ENCODE measurements around the gene NLRP3.

Gene NLRP3

DNA sequence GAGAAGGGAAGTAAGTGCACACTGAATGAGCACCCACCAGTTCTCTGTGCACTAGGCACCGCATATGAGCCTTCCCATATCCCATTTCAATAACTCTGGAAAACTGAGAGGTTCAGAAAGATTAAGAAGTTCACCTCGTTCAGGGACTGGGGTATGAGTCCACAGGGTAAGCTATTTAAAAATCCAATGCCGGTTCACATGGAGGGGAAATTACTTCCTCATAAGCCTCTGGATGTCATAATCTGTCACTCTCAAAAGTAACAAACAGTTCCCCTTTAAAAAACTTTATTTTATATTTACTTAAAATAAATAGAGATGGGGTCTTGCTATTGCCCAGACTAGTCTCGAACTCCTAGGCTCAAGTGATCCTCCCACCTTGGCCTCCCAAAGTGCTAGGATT lies 40.0 kb downstream of the NLRP3 start:
- H3K4me3 ChIP-seq (ENCODE audit: low read depth, low read length), result no peak overlapping the region
- DNase-seq (ENCODE audit: low read depth), result no peak
- TF ChIP-seq, protein P1, sequence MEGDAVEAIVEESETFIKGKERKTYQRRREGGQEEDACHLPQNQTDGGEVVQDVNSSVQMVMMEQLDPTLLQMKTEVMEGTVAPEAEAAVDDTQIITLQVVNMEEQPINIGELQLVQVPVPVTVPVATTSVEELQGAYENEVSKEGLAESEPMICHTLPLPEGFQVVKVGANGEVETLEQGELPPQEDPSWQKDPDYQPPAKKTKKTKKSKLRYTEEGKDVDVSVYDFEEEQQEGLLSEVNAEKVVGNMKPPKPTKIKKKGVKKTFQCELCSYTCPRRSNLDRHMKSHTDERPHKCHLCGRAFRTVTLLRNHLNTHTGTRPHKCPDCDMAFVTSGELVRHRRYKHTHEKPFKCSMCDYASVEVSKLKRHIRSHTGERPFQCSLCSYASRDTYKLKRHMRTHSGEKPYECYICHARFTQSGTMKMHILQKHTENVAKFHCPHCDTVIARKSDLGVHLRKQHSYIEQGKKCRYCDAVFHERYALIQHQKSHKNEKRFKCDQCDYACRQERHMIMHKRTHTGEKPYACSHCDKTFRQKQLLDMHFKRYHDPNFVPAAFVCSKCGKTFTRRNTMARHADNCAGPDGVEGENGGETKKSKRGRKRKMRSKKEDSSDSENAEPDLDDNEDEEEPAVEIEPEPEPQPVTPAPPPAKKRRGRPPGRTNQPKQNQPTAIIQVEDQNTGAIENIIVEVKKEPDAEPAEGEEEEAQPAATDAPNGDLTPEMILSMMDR (IDR thresholded peaks at IDR 0.05; ENCODE audit: control insufficient read depth, extremely low read depth, insufficient read depth), result no peak

DNA sequence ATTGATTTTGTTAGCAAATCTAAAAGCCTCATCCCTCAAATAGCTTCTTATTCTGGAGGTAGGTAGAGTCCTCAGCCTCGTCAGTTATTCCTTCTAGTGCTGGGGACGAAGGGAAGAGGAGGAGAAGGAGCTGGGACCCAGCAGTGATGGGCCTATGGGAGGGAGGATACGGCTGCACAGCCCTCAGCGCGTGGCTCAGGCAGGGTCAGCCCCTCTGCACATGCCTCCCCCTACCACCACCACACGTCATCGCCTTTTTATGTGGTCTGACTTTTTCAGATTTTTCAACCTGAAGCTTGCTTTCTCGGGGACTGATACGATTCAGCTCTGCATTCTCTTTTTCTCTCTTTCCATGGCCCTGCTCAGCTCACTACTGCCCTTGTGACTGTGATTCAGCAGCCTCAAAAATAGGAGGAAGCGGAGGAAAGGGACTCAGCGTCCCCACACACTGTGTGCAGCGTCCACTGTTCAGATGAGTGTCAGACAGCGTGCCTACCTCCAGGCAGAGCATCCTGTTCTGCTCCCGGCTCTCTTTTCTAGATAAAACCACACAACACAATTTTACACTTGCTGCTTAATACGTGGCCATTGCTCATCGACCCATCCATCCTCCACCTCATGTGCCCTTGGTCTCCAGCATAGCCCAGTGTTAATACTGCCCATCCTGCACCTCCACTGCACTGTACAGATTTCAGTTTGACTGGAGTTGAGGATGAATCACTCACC lies 41.1 kb downstream of the NLRP3 start:
- no peak for DNase-seq (ENCODE audit: low read depth)
- no peak overlapping the region for H3K4me3 ChIP-seq (ENCODE audit: low read depth, low read length)
- TF ChIP-seq, protein P1 (IDR thresholded peaks at IDR 0.05; ENCODE audit: control insufficient read depth, extremely low read depth, insufficient read depth), result no peak

DNA sequence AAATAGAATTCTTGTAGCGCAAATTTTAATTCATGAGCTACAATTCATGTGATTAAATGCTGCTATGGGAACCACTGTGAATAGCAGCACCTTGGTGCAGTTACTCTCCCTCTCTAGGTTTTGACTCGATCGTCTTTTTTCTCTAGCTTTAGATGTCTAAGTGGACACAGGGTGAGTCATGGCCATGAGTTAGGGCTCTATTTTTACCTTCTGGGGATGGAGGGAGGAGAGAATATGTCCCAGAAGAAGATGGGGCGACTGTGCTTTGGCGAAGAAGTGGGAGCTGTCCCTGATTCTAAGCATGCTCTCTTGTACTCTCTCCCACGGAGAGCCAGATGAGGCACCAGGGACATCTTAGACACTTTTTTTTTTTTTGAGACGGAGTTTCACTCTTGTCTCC lies 43.5 kb downstream of the NLRP3 start:
- DNase-seq (ENCODE audit: low read depth), result no peak
- TF ChIP-seq, protein P1 (IDR thresholded peaks at IDR 0.05; ENCODE audit: control insufficient read depth, extremely low read depth, insufficient read depth), result no peak
- H3K4me3 ChIP-seq (ENCODE audit: low read depth, low read length), result no peak overlapping the region

DNA sequence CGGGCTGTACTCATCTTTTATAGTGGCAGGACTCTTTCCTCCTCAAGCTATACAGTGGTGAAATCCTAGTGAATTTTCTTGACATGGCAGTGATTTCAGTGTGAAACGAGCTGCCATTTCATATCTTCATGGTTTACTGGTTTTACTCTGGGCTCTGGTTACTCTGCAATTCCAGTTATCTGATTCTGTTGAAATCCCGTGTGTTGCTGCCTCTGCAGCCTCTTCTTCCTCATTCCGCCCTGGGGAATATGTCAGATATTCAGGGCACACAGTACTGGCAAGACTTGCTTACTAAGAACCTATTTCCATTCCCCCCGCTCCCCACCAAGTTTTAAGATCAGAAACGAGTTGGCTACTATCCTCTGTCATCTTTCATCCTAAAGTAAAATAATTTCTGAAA lies 49.8 kb downstream of the NLRP3 start:
- no peak overlapping the region for H3K4me3 ChIP-seq (ENCODE audit: low read depth, low read length)
- no peak for DNase-seq (ENCODE audit: low read depth)
- TF ChIP-seq, protein P1 (IDR thresholded peaks at IDR 0.05; ENCODE audit: control insufficient read depth, extremely low read depth, insufficient read depth), result no peak

DNA sequence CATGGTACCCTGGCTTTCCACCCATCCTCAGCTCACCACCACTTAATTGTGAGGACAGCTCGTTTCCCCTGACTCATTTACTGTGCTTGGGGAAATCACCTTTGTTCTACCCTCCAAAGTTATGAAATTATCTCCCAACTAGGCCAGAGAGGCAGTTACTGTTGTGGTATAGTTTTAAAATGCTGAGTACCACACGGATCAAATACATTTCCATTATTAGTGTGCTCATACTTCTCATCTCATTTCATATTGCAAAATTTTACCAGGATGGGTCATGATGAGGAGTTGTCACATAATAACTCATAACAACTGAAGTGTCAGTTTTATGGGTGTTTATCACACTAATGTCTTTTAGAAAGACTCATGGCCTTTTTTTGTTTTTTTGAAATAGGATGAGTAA lies 51.2 kb downstream of the NLRP3 start:
- DNase-seq (ENCODE audit: low read depth), result no peak
- H3K4me3 ChIP-seq (ENCODE audit: low read depth, low read length), result no peak overlapping the region
- TF ChIP-seq, protein P1 (IDR thresholded peaks at IDR 0.05; ENCODE audit: control insufficient read depth, extremely low read depth, insufficient read depth), result no peak

DNA sequence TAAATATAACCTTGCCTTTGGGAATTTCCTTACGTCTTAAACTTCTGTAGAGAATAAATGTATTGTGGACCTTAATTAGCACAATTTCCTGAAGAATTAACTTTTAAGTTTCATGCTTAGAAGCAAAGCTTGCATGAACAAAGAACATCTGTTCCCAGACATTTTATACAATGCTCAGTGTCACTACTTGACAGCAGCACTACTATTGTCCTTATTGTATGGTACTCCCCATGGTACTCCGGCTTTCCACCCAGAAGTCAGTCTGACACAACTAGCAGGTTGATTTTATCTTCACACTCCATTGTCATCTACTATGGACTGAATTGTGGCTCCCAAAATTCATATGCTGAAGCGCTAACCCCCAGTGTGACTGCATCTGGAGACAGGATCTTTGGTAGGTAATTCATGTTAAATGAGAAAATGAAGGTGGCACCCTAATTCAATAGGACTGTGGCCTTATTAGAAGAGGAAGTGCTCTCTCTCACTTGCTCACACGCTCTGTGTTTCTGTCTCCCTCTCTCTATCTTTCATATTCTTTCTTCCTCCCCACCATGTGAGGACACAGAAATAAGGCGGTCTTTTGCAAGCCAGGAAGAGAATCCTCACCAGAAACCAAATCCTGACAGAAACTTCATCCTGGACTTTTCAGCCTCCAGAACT lies 52.6 kb downstream of the NLRP3 start:
- DNase-seq (ENCODE audit: low read depth), result no peak
- TF ChIP-seq, protein P1 (IDR thresholded peaks at IDR 0.05; ENCODE audit: control insufficient read depth, extremely low read depth, insufficient read depth), result no peak
- H3K4me3 ChIP-seq (ENCODE audit: low read depth, low read length), result no peak overlapping the region
